PC-9 (cell line): ENCODE results near the gene MYO10. TPM values are rescaled to one million over a fixed set of nuclear protein-coding genes. Genes with fewer than 3 reads are reported as not detected.

ENCODE experiments used
- BruUV-seq: library from RNA; stranded (reverse); fragments of 400-500 nt; replicated peaks from 2 replicates; lab custom pipeline; 2021; lab: Mats Ljungman, UMichigan
- CTCF ChIA-PET: fragments of 300-600 bp; sonication (Branson Sonifier 250); formaldehyde crosslinking; loops from one replicate; lab custom pipeline; 2022; ENCODE audit warnings: antibody characterized with exemption; lab: Charles Lee
- POLR2A ChIA-PET: fragments of 300-600 bp; sonication (Branson Sonifier 250); formaldehyde crosslinking; loops from one replicate; lab custom pipeline; 2022; ENCODE audit warnings: antibody characterized with exemption; ENCODE audit not compliant: unreplicated experiment; lab: Charles Lee
- DNase-seq, 2 experiments: peaks; one replicate each; pipeline versions ENCODE4 v3.0.0 to v3.0.0-alpha.2; 2015 to 2022; ENCODE audit warnings: mixed read lengths in 1 of 2
- H2AFZ ChIP-seq: fragments of 200-600 bp; sonication (generic); 2 replicates; pipeline ENCODE4 v1.8.1; 2017; ENCODE audit warnings: antibody characterized with exemption
- H3F3A ChIP-seq: fragments of 200-600 bp; sonication (generic); 2 replicates; pipeline ENCODE4 v1.8.1; 2017; ENCODE audit warnings: antibody characterized with exemption, mild to moderate bottlenecking, low read depth; ENCODE audit not compliant: insufficient read depth
- H3K27ac ChIP-seq: fragments of 200-600 bp; sonication (generic); 2 replicates; pipeline ENCODE4 v1.6.1; 2016; ENCODE audit warnings: mixed run types
- H3K27me3 ChIP-seq: fragments of 200-600 bp; sonication (generic); 2 replicates; pipeline ENCODE4 v1.6.1; 2016; ENCODE audit warnings: low read depth, mixed run types; ENCODE audit not compliant: insufficient read depth
- H3K36me3 ChIP-seq: fragments of 200-600 bp; sonication (generic); 2 replicates; pipeline ENCODE4 v1.6.1; 2016; ENCODE audit warnings: low read depth, mixed run types
- H3K4me1 ChIP-seq: fragments of 200-600 bp; sonication (generic); replicated peaks from 2 replicates; pipeline ENCODE4 v1.6.1; 2016; ENCODE audit warnings: mixed run types; ENCODE audit not compliant: insufficient read depth
- H3K4me2 ChIP-seq: fragments of 200-600 bp; sonication (generic); 2 replicates; pipeline ENCODE4 v1.6.1; 2017; ENCODE audit warnings: mixed run types
- H3K4me3 ChIP-seq: fragments of 200-600 bp; sonication (generic); 2 replicates; pipeline ENCODE4 v1.6.1; 2016; ENCODE audit warnings: mixed run types
- H3K79me2 ChIP-seq: fragments of 200-600 bp; sonication (generic); 2 replicates; pipeline ENCODE4 v1.6.1; 2017; ENCODE audit warnings: low read depth, mixed run types
- H3K9me2 ChIP-seq: fragments of 200-600 bp; sonication (generic); 2 replicates; pipeline ENCODE4 v1.8.1; 2017; ENCODE audit warnings: mild to moderate bottlenecking; ENCODE audit not compliant: insufficient read depth
- H3K9me3 ChIP-seq: fragments of 200-600 bp; sonication (generic); 2 replicates; pipeline ENCODE4 v1.8.1; 2016; ENCODE audit warnings: low read depth; ENCODE audit not compliant: insufficient read depth
- H4K20me1 ChIP-seq: fragments of 200-600 bp; sonication (generic); 2 replicates; pipeline ENCODE4 v1.8.1; 2017; ENCODE audit not compliant: insufficient read depth
- EZH2 ChIP-seq: fragments of 200-600 bp; sonication (generic); IDR thresholded peaks from 2 replicates; pipeline ENCODE4 v1.8.0; 2017; ENCODE audit warnings: antibody characterized with exemption, low read depth
- intact Hi-C: fragments of 100-400 bp; cut with micrococcal nuclease; formaldehyde crosslinking; loops from one replicate; pipeline ENCODE4 v1.10.0; 2022; ENCODE audit not compliant: unreplicated experiment
- total RNA-seq: library from RNA; stranded (reverse); gene quantifications from 2 replicates; pipeline ENCODE4 v1.2.3, GENCODE V29; 2021
- TF ChIP-seq, protein P1 (sequence below): fragments of 200-600 bp; sonication (generic); conservative IDR thresholded peaks from 2 replicates; pipeline ENCODE4 v1.6.1; 2017; ENCODE audit warnings: mixed run types, antibody characterized with exemption, mild to moderate bottlenecking, moderate library complexity

MYO10 gene
- total RNA-seq, 1 experiment from 2014 or later: 92.8 TPM

GRCh38 chr5:16854351-16854750, 81.7 kb downstream of the MYO10 start:
- Histone ChIP-seq H3K4me3 (no peak overlapping the region), H3K4me1 (no peaks in the 10 kb centered on the region), H2AFZ (no peak overlapping the region), H3K79me2 (no peaks in the 10 kb centered on the region; the same call in 1 of the 2 replicates), H3K27ac (no peak overlapping the region), H3K4me2 (no peak overlapping the region), H4K20me1 (no peaks in the 10 kb centered on the region), H3F3A (no peaks in the 10 kb centered on the region), H3K9me3 (peaks cover 5% of the 10 kb centered on the region), H3K27me3 (no peaks in the 10 kb centered on the region), H3K36me3 (no peaks in the 10 kb centered on the region), H3K9me2 (no peaks in the 10 kb centered on the region)
- POLR2A ChIA-PET: interaction anchor here (0.6 kb wide), 1 partner anchor 162 kb away, joined by 5 read pairs; no protein-coding TSS in a partner anchor
- CTCF ChIA-PET: interaction anchor here (0.9 kb wide), 1 partner anchor 58 kb away, joined by 3 read pairs; no protein-coding TSS in a partner anchor
- no peak for DNase-seq
- intact Hi-C loops: no loop called here
- no TSS peak for BruUV-seq
- TF ChIP-seq EZH2: no peak

DNA sequence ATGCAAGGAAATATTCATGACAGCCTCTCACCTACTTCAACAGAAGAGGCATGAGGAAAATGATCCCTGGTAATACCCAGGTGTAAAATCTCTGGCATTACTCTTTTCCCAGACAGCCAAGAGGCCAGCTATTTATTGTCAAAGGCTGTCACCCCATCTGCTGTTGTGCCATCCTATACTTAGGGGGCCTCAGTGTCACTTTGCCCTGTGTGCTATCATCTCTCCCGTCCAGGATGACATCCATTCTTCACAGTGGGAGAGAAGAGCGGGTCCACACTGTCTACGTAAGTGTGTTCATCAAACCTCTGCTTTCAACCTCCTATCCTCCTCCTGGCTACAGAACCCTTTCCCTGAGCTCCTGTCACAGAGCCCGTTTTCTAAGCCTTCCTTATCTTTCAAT, 82.6 kb downstream of the MYO10 start:
- intact Hi-C loops: no loop called here
- H3K79me2 ChIP-seq: no peaks in the 10 kb centered on the region
- no peak for DNase-seq

GRCh38 chr5:16852251-16853005, 83.7 kb downstream of the MYO10 start:
- Histone ChIP-seq H3K27ac (no peak overlapping the region), H4K20me1 (no peaks in the 10 kb centered on the region), H3K9me2 (no peaks in the 10 kb centered on the region), H3K4me3 (no peak overlapping the region), H3K4me1 (no peaks in the 10 kb centered on the region), H3K4me2 (no peak overlapping the region), H3K36me3 (no peaks in the 10 kb centered on the region), H3K9me3 (no peaks in the 10 kb centered on the region), H2AFZ (no peak overlapping the region), H3K79me2 (no peaks in the 10 kb centered on the region), H3F3A (no peaks in the 10 kb centered on the region), H3K27me3 (no peaks in the 10 kb centered on the region)
- no TSS peak for BruUV-seq
- no peak for TF ChIP-seq EZH2
- TF ChIP-seq, protein P1, sequence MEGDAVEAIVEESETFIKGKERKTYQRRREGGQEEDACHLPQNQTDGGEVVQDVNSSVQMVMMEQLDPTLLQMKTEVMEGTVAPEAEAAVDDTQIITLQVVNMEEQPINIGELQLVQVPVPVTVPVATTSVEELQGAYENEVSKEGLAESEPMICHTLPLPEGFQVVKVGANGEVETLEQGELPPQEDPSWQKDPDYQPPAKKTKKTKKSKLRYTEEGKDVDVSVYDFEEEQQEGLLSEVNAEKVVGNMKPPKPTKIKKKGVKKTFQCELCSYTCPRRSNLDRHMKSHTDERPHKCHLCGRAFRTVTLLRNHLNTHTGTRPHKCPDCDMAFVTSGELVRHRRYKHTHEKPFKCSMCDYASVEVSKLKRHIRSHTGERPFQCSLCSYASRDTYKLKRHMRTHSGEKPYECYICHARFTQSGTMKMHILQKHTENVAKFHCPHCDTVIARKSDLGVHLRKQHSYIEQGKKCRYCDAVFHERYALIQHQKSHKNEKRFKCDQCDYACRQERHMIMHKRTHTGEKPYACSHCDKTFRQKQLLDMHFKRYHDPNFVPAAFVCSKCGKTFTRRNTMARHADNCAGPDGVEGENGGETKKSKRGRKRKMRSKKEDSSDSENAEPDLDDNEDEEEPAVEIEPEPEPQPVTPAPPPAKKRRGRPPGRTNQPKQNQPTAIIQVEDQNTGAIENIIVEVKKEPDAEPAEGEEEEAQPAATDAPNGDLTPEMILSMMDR: no peak
- ChIA-PET CTCF (interaction anchor here (0.5 to 0.7 kb wide), 2 partner anchors 8 to 554 kb away, joined by 3 to 7 read pairs; no protein-coding TSS in a partner anchor), POLR2A (no interaction called here)
- no peak for DNase-seq
- intact Hi-C loops: no loop called here

More for the DNA sequence above, 82.6 kb downstream of the MYO10 start:
- H3K9me2 ChIP-seq: no peaks in the 10 kb centered on the region
- BruUV-seq: no TSS peak
- no peak overlapping the region for H3K4me2 ChIP-seq
- no peaks in the 10 kb centered on the region for H4K20me1 ChIP-seq
- no peaks in the 10 kb centered on the region for H3F3A ChIP-seq
- no peaks in the 10 kb centered on the region for H3K9me3 ChIP-seq
- POLR2A ChIA-PET: interaction anchor here (0.6 kb wide), 1 partner anchor 161 kb away, joined by 5 read pairs; no protein-coding TSS in a partner anchor
- no peaks in the 10 kb centered on the region for H3K4me1 ChIP-seq
- no peak overlapping the region for H3K4me3 ChIP-seq
- H3K27me3 ChIP-seq: no peaks in the 10 kb centered on the region
- H2AFZ ChIP-seq: no peak overlapping the region
- CTCF ChIA-PET: no interaction called here
- no peak for TF ChIP-seq EZH2
- TF ChIP-seq, protein P1: no peak
- no peaks in the 10 kb centered on the region for H3K36me3 ChIP-seq
- no peak overlapping the region for H3K27ac ChIP-seq
